ENCODE data around the gene BCAS1.

GRCh38 chr20:54070187-54070987 is at the start of gene BCAS1:
- TF ChIP-seq, protein P1, sequence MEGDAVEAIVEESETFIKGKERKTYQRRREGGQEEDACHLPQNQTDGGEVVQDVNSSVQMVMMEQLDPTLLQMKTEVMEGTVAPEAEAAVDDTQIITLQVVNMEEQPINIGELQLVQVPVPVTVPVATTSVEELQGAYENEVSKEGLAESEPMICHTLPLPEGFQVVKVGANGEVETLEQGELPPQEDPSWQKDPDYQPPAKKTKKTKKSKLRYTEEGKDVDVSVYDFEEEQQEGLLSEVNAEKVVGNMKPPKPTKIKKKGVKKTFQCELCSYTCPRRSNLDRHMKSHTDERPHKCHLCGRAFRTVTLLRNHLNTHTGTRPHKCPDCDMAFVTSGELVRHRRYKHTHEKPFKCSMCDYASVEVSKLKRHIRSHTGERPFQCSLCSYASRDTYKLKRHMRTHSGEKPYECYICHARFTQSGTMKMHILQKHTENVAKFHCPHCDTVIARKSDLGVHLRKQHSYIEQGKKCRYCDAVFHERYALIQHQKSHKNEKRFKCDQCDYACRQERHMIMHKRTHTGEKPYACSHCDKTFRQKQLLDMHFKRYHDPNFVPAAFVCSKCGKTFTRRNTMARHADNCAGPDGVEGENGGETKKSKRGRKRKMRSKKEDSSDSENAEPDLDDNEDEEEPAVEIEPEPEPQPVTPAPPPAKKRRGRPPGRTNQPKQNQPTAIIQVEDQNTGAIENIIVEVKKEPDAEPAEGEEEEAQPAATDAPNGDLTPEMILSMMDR (IDR thresholded peaks at IDR 0.05): no peak
- TF ChIP-seq SIN3A (IDR thresholded peaks at IDR 0.05; ENCODE audit: borderline replicate concordance, insufficient read depth, low read depth, low read length) (no peak), POLR2AphosphoS5 (IDR thresholded peaks at IDR 0.05; ENCODE audit: low read depth, low read length) (no peak)
- TF ChIP-seq, protein P2, sequence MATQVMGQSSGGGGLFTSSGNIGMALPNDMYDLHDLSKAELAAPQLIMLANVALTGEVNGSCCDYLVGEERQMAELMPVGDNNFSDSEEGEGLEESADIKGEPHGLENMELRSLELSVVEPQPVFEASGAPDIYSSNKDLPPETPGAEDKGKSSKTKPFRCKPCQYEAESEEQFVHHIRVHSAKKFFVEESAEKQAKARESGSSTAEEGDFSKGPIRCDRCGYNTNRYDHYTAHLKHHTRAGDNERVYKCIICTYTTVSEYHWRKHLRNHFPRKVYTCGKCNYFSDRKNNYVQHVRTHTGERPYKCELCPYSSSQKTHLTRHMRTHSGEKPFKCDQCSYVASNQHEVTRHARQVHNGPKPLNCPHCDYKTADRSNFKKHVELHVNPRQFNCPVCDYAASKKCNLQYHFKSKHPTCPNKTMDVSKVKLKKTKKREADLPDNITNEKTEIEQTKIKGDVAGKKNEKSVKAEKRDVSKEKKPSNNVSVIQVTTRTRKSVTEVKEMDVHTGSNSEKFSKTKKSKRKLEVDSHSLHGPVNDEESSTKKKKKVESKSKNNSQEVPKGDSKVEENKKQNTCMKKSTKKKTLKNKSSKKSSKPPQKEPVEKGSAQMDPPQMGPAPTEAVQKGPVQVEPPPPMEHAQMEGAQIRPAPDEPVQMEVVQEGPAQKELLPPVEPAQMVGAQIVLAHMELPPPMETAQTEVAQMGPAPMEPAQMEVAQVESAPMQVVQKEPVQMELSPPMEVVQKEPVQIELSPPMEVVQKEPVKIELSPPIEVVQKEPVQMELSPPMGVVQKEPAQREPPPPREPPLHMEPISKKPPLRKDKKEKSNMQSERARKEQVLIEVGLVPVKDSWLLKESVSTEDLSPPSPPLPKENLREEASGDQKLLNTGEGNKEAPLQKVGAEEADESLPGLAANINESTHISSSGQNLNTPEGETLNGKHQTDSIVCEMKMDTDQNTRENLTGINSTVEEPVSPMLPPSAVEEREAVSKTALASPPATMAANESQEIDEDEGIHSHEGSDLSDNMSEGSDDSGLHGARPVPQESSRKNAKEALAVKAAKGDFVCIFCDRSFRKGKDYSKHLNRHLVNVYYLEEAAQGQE (IDR thresholded peaks at IDR 0.05; ENCODE audit: insufficient read depth in 1 of 2, low read depth in 2 of 2, low read length in 1 of 2): no peak

Data from Panc1 (cell line).